Esophagus muscularis mucosa (tissue), 4 donors: ENCODE data around the gene EMILIN1. TPM values are rescaled to one million over a fixed set of nuclear protein-coding genes. Genes with fewer than 3 reads are reported as not detected.

Experiments used
- DNase-seq: peaks from one replicate; pipeline ENCODE4 v3.0.0-alpha.2; 2017; ENCODE audit errors: extremely low spot score
- H3K27ac ChIP-seq, 4 donors: fragments of 200-600 bp; sonication (generic); replicated peaks in 1 of 4; 1 replicate in 3 of 4; 2 replicates in 1 of 4; pipeline ENCODE4 v1.5.1; 2016 to 2019; ENCODE audit warnings: mild to moderate bottlenecking in 1 of 4
- H3K27me3 ChIP-seq, 4 donors: fragments of 200-600 bp; sonication (generic); one replicate each; pipeline versions ENCODE4 v1.5.1 to v1.6.0; 2016 to 2019
- H3K36me3 ChIP-seq, 4 donors: fragments of 200-600 bp; sonication (generic); one replicate each; pipeline ENCODE4 v1.5.1; 2016 to 2019
- H3K4me1 ChIP-seq, 4 donors: fragments of 200-600 bp; sonication (generic); one replicate each; pipeline ENCODE4 v1.5.1; 2016 to 2019
- H3K4me3 ChIP-seq, 4 donors: fragments of 200-600 bp; sonication (generic); 1 replicate in 2 of 4; 2 replicates in 2 of 4; pipeline ENCODE4 v1.5.1; 2016 to 2019; ENCODE audit warnings: mild to moderate bottlenecking in 4 of 4, moderate library complexity in 1 of 4
- H3K9me3 ChIP-seq, 4 donors: fragments of 200-600 bp; sonication (generic); 1 replicate in 3 of 4; 2 replicates in 1 of 4; pipeline ENCODE4 v1.5.1; 2016 to 2019
- CTCF ChIP-seq, 3 experiments: fragments of 200-600 bp in 2 of 3; fragments of 450-650 bp in 1 of 3; sonication (generic) in 2 of 3; IDR thresholded peaks; one replicate each; pipeline ENCODE4 v1.5.1; 2017 to 2019; ENCODE audit warnings: antibody characterized with exemption in 3 of 3, mild to moderate bottlenecking in 2 of 3, moderate library complexity in 1 of 3
- EP300 ChIP-seq: sonication (generic); formaldehyde crosslinking; IDR thresholded peaks from one replicate; pipeline ENCODE4 v1.6.1; 2017; ENCODE audit warnings: antibody characterized with exemption
- POLR2A ChIP-seq: fragments of 450-650 bp; IDR thresholded peaks from one replicate; pipeline ENCODE4 v1.6.1; 2017; ENCODE audit warnings: antibody characterized with exemption, moderate library complexity, mild to moderate bottlenecking, low read depth
- POLR2AphosphoS5 ChIP-seq, 2 donors: sonication (generic); formaldehyde crosslinking; IDR thresholded peaks; one replicate each; pipeline ENCODE4 v1.6.1; 2017; ENCODE audit warnings: antibody characterized with exemption in 2 of 2
- WGBS: methylation state at CpG from one replicate; pipeline ENCODE4 v1.1.5; 2018; 5-methylcytosine and 5-hydroxymethylcytosine counted together
- intact Hi-C: fragments of 100-400 bp; cut with DNase I; formaldehyde crosslinking; loops from one replicate; pipeline ENCODE4 v1.15.1; 2023
- total RNA-seq, 4 donors: library from RNA; depleted of rRNA; stranded (reverse); fragments of >200 nt; gene quantifications; one replicate each; pipeline versions ENCODE4 v1.1.0 to v1.2.1, GENCODE V29; 2016

EMILIN1 gene
- total RNA-seq, 4 donors from 2014 or later = 126 to 288 (median 168) TPM

- no peak for TF ChIP-seq POLR2A
- peak in 1 of 2 donors; percentile 40 for TF ChIP-seq POLR2AphosphoS5 (IDR thresholded peaks at IDR 0.05)
- TF ChIP-seq EP300 = no peak
- peaks cover 0 to 13% (median under 1%) of the 10 kb centered on the region in 4 donors for H3K27me3 ChIP-seq
- peak within 1 kb of the TSS; percentile 56 to 84 (median 68) for H3K4me3 ChIP-seq
- no peaks in the 10 kb centered on the region for H3K9me3 ChIP-seq
- no peak for DNase-seq
- H3K36me3 ChIP-seq = no peaks in the 10 kb centered on the region
- 40% methylated on average over 8 of the region's 47 CpGs for WGBS
- peaks cover 4 to 21% (median 19%) of the 10 kb centered on the region in 4 donors for H3K4me1 ChIP-seq
- peak within 1 kb of the TSS; percentile 20 to 52 (median 40) for H3K27ac ChIP-seq
- intact Hi-C loops = no loop called here
Measured at GRCh38 chr2:27123302-27124150, 45.1 kb downstream of the EMILIN1 start, which contains the start of gene ABHD1. TSS of gene ABHD1 (plus strand) at chr2:27123815. CDS start at chr2:27123949, 134 bp downstream.

- no peak overlapping the region for H3K4me3 ChIP-seq
- H3K9me3 ChIP-seq = no peaks in the 10 kb centered on the region
- no peaks in the 10 kb centered on the region for H3K27me3 ChIP-seq
- DNase-seq = no peak
- intact Hi-C loops = no loop called here
- peaks cover 3 to 12% (median 11%) of the 10 kb centered on the region in 4 donors for H3K4me1 ChIP-seq
- TF ChIP-seq POLR2A (no peak), EP300 (no peak), POLR2AphosphoS5 (IDR thresholded peaks at IDR 0.05) (no peak), CTCF (IDR thresholded peaks at IDR 0.05) (no peak)
- no peak overlapping the region for H3K27ac ChIP-seq
- WGBS = 93% methylated on average over 3 of the region's 3 CpGs
- H3K36me3 ChIP-seq = peaks cover 0 to 12% (median 7%) of the 10 kb centered on the region in 4 donors
Measured at GRCh38 chr2:27125104-27125503, 46.7 kb downstream of the EMILIN1 start.

- TF ChIP-seq CTCF (IDR thresholded peaks at IDR 0.05) (no peak), POLR2AphosphoS5 (IDR thresholded peaks at IDR 0.05) (no peak), POLR2A (no peak), EP300 (no peak)
- DNase-seq = no peak
- Histone ChIP-seq H3K9me3 (no peaks in the 10 kb centered on the region), H3K4me1 (peaks cover 3 to 12% (median 11%) of the 10 kb centered on the region in 4 donors), H3K4me3 (no peak overlapping the region), H3K27ac (no peak overlapping the region), H3K36me3 (peaks cover 10 to 24% (median 19%) of the 10 kb centered on the region in 4 donors), H3K27me3 (no peaks in the 10 kb centered on the region)
- intact Hi-C loops = no loop called here
- 65% methylated on average over 5 of the region's 5 CpGs for WGBS
Measured at GRCh38 chr2:27126252-27126710, 47.9 kb downstream of the EMILIN1 start.

GRCh38 chr2:27127883-27128667 lies 49.7 kb downstream of the EMILIN1 start:
- TF ChIP-seq POLR2AphosphoS5 (IDR thresholded peaks at IDR 0.05) (no peak), CTCF (IDR thresholded peaks at IDR 0.05) (no peak), POLR2A (no peak)
- WGBS = 89% methylated on average over 7 of the region's 9 CpGs
- H3K4me3 ChIP-seq = no peak overlapping the region
- peaks cover 5 to 21% (median 18%) of the 10 kb centered on the region in 4 donors for H3K4me1 ChIP-seq
- no peak overlapping the region for H3K27ac ChIP-seq
- H3K27me3 ChIP-seq = no peaks in the 10 kb centered on the region
- H3K9me3 ChIP-seq = no peaks in the 10 kb centered on the region
- DNase-seq = no peak
- intact Hi-C loops = no loop called here
- peaks cover 24 to 39% (median 34%) of the 10 kb centered on the region in 4 donors for H3K36me3 ChIP-seq
